ENCODE data around the gene VAT1L. TPM values are rescaled to one million over a fixed set of nuclear protein-coding genes. Genes with fewer than 3 reads are reported as not detected.

VAT1L gene
- total RNA-seq, 1 donor, result not detected

DNA sequence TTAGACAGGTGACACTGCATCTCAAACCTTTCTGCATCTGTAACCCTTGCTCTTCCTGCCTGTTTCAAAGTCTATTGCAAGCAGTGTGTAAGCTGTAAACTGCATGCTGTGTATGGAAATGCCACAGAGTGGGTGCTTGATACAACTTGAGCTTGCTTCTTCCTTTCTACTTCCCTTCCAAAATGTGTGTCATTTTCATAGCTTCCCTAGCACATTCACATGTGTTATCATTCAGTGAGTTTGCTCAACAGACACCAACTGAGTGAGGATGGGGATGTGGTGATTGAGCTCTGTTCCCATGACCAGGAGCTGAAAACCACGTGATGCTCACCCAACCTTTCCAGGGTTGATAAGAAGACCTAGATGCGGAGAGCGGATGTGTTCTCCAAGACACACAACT, 111.1 kb downstream of the VAT1L start:
- no peak for DNase-seq (ENCODE audit: low read depth in 2 of 3, low spot score in 2 of 3)

- DNase-seq (ENCODE audit: low read depth in 2 of 3, low spot score in 2 of 3), result no peak
Observed at GRCh38 chr16:77905374-77905920, 117.1 kb downstream of the VAT1L start.

DNA sequence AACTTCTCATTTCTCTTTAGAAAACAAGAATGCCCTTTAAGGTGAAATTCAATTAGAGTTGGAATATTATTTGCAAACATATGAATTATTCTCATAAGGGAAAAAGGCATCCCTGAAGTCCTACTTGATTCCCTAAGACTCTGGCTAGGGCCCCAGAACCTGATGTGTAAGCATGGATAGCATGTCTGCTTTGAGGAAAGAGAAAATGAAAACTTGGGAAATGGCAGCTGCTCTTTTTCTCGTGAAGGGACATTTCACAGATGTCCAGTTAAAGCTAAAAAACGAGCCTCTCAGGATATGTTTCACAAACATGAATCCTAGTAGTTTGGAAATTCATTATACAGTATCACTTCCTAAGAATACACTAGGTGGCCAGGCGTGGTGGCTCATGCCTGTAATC, 121.7 kb downstream of the VAT1L start:
- DNase-seq (ENCODE audit: low read depth in 2 of 3, low spot score in 2 of 3), result no peak

- DNase-seq (ENCODE audit: low read depth in 2 of 3, low spot score in 2 of 3), result no peak
Observed at GRCh38 chr16:77912617-77913016, 124.3 kb downstream of the VAT1L start.

- no peak for DNase-seq (ENCODE audit: low read depth in 2 of 3, low spot score in 2 of 3)
Observed at GRCh38 chr16:77913738-77914253, 125.4 kb downstream of the VAT1L start.

DNA sequence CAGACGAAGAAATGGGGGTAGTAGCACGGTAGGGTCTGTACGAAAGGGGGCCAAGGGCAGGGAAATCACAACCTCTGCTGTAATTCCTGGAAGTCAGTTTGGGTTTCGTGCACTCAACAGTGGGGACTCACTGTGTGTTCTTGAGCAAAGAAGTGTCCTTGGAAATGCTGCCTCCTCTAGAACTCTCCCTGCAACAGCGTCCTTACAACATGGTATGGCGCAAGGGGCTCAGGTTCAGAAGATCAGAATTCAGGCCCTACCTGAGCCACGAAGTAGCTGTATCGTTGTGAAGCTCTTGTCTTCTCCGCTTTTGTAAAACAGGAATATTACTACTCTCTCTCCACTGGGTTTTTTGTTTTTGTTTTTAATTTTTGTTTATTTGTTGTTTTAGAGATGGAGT, 127.7 kb downstream of the VAT1L start:
- DNase-seq (ENCODE audit: low read depth in 2 of 3, low spot score in 2 of 3), result no peak

DNA sequence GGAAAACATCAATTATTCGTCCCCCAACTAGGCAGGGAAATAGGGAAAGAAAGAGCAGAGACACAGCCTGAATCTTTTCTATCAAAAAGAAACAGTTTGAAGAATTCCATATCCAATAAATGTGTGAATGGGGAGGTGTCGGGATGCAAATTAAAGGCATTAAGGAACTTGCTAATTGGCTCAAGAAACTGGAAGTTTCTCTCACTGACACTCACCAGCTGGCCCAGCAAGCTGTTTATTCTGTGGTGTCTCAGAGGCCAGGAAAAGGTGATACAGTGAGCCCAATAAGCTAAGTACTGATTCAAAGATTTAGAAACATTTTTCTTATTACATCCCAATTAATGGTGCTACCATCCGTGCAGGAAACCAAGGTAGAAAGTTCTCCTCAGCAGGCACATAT, 129.6 kb downstream of the VAT1L start:
- DNase-seq (ENCODE audit: low read depth in 2 of 3, low spot score in 2 of 3), result no peak

DNA sequence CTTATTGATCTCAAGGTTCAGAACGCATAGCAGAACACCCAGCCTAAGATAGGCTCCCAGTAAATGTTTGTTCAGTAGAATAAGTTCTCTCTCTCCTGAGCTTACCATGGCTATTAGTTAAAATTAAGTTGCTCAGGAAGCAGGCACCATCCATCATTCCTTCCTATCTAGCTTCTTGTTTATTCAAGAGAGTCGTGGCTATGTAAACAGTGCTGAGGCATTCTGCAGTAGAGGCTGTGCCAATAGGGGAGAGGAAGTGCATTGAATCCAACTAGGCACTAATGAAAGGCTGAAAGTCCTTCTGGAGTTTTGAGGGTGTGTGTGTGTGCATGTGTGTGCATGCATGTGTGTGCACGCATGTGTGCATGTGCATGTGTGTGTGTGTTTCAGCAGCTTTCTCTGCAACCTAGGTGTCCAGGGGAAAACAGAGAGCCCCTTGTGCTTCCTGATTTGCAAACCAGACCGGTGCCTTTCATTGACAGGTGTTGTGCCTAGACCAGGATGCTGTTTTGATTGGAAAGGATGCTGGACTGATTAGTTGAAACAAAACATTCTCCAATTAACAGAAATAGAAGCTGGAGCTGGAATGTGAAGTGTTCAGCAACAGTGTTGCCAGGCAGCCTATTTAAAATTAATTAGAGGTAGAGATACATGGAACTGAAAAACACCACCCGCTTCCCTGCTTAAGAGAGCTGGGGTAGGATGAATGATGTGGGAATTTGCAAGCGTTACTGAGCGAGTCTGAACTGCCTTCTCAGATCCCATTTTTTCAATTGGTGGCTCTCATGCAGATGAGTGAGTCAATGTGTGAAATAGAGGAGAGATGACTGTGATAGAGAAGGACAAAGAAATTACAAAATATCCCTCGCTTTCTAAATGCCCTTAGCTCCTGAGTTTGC, 130.7 kb downstream of the VAT1L start:
- no peak for DNase-seq (ENCODE audit: low read depth in 2 of 3, low spot score in 2 of 3)

GRCh38 chr16:77919761-77920415, 131.5 kb downstream of the VAT1L start:
- no peak for DNase-seq (ENCODE audit: low read depth in 2 of 3, low spot score in 2 of 3)

GRCh38 chr16:77920984-77921383, 132.6 kb downstream of the VAT1L start:
- no peak for DNase-seq (ENCODE audit: low read depth in 2 of 3, low spot score in 2 of 3)

- DNase-seq (ENCODE audit: low read depth in 2 of 3, low spot score in 2 of 3), result no peak
Observed at GRCh38 chr16:77922228-77922754, 133.9 kb downstream of the VAT1L start.

GRCh38 chr16:77925531-77925930, 137.2 kb downstream of the VAT1L start:
- DNase-seq (ENCODE audit: low read depth in 2 of 3, low spot score in 2 of 3), result no peak

DNA sequence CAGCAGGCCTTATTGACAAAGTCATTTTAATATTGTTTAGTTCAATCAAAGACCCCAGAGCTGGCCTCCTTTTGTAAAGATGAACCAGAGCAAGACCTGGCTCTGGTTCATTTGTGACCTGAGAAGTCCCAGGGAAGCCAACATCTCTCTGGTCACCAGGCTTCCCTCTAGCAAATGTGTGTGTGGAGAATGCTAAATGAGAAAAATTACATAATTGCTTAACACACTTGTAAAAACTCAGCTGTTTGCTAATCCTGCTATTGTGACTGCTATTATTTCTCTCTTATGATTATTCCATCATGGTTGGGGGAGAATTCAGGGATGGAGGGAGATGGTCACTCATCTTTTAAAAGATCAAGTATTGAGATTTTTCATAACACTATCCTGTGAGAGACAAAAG, 139.7 kb downstream of the VAT1L start:
- no peak for DNase-seq (ENCODE audit: low read depth in 2 of 3, low spot score in 2 of 3)

GRCh38 chr16:77929004-77929403, 140.6 kb downstream of the VAT1L start:
- no peak for DNase-seq (ENCODE audit: low read depth in 2 of 3, low spot score in 2 of 3)

DNA sequence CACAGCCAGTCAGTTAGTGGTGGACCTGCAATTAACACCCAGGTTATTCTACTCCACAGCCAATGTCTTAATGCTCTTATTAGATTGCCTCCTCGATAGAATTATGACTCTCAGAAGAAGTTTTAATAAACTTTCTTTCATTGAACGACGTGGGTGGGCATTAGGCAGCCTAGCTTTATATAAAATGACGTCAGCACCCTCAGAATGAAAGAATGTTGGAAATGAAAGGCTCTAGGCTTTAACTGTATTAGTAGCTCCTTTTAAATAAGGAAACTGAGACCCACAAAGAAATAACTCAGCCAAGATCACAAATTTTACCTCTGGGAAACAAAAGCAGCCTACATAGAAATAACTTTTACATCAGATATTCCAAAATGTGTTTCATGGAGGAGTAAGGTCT, 142.7 kb downstream of the VAT1L start:
- DNase-seq (ENCODE audit: low read depth in 2 of 3, low spot score in 2 of 3), result no peak

DNA sequence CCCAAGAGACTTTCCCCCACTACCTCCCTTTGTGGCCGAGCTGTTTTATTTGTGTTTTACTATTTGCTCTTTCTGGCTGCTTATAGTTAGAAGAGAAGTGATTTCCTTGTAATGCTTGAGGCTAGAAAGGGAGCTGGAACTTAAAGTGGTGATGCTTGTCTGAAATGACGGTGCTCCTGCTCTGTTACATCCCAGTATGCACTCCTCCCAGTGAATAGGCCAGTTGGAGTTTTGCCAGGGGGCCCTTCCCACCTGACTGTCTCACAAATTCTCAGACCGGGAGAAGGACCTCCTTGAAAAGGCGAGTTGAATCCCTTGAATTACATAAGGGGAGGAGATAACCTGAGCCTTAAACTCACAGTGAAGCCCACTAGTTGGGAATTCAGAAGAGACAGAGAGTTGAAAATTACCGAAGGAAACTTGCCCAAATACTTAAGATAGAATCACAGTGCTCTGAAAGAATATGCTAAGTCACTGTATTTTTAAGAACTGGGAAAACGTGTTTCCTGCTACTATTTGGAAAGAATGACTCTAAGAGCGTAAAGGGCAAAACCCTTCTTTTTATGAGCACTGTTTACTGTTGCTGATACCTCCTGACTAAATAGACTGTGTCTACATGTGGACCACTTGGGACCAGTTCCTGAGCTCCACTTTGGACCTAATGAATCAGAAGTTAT, 149.2 kb downstream of the VAT1L start:
- DNase-seq (ENCODE audit: low read depth in 2 of 3, low spot score in 2 of 3), result no peak

GRCh38 chr16:77938913-77939312, 150.5 kb downstream of the VAT1L start:
- no peak for DNase-seq (ENCODE audit: low read depth in 2 of 3, low spot score in 2 of 3)

- no peak for DNase-seq (ENCODE audit: low read depth in 2 of 3, low spot score in 2 of 3)
Observed at GRCh38 chr16:77939968-77940367, 151.6 kb downstream of the VAT1L start.

DNA sequence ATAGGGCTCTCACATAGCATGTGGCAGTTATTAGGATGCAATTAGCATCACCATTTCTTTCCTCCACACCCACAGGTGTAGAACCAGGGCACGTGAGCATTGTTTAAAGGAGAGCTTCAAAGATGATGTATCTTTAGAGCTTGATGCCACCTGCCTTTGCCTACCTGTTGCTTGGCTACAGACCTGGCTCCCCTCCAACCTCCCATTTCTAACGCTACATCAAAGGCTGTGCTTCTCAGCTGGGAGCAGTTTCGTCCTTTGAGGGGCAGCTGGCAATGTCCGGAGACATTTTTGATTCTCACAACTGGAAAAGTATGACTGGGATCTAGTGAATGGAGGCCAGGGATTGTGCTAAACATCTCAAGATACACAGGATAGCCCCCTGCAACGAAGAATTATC, 155.4 kb downstream of the VAT1L start:
- no peak for DNase-seq (ENCODE audit: low read depth in 2 of 3, low spot score in 2 of 3)

DNA sequence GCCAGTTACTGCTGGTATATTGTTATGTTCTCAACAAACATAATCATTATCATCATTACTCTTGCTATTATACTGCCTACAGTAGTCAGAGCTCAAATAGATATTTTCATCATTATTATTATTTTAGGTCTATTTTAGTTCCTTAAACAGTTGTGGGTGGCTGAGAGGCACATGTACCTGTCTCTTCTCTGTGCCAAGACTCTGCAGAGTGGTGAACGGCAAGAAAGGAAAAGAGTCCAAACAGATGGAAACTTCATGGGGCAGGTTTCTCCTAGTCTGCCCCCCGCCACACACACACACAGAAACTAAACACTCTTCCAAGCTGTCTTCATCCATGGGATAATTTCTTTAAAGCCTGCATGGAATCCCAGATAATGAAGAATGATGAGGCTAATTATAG, 156.3 kb downstream of the VAT1L start:
- no peak for DNase-seq (ENCODE audit: low read depth in 2 of 3, low spot score in 2 of 3)

DNA sequence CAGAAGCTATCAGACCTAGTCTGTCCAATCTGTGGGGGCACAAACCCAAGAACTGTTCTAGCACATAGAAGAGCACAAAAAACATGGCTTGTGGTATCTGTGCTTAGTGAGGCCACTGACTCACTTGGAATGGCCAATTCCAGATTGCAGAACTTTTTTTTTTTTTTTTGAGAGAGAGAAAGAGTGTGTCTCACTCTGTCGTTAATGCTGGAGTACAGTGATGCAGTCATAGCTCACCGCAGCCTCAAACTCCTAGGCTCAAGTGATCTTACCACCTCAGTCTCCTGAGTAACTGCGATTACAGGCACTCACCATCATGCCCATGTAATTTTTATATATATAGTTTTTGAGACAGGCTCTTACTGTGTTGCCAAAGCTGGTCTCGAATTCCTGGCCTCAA, 156.8 kb downstream of the VAT1L start:
- no peak for DNase-seq (ENCODE audit: low read depth in 2 of 3, low spot score in 2 of 3)
